Breast epithelium (tissue), 3 donors: ENCODE data around the gene TMEM163.

ENCODE experiments used
- POLR2A ChIP-seq: fragments of 450-650 bp; IDR thresholded peaks from one replicate; pipeline ENCODE4 v1.6.1; 2016; ENCODE audit warnings: antibody characterized with exemption, mild to moderate bottlenecking, moderate library complexity
- TF ChIP-seq, protein P1 (sequence below), 3 donors: fragments of 450-650 bp; IDR thresholded peaks; one replicate each; pipeline ENCODE4 v1.5.1; 2016 to 2017; ENCODE audit warnings: antibody characterized with exemption in 3 of 3, mild to moderate bottlenecking in 3 of 3, moderate library complexity in 3 of 3

DNA sequence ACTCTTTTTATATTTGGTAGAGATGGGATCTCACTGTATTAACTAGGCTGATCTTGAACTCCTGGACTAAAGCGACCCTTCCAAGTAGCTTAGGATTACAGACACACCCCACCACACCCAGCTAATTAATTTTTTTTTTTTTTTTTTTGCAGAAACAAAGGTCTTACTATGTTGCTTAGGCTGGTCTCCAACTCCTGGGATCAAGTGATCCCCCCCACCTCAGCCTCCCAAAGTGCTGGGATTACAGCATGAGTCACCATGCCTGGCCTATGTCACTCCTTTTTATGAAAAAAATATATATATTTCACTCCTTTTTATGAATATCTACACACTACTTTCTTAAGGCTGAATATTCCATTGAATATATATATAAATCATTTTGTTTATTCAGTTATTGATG is 302.2 kb downstream of the TMEM163 start:
- TF ChIP-seq, protein P1, sequence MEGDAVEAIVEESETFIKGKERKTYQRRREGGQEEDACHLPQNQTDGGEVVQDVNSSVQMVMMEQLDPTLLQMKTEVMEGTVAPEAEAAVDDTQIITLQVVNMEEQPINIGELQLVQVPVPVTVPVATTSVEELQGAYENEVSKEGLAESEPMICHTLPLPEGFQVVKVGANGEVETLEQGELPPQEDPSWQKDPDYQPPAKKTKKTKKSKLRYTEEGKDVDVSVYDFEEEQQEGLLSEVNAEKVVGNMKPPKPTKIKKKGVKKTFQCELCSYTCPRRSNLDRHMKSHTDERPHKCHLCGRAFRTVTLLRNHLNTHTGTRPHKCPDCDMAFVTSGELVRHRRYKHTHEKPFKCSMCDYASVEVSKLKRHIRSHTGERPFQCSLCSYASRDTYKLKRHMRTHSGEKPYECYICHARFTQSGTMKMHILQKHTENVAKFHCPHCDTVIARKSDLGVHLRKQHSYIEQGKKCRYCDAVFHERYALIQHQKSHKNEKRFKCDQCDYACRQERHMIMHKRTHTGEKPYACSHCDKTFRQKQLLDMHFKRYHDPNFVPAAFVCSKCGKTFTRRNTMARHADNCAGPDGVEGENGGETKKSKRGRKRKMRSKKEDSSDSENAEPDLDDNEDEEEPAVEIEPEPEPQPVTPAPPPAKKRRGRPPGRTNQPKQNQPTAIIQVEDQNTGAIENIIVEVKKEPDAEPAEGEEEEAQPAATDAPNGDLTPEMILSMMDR (IDR thresholded peaks at IDR 0.05): no peak
- TF ChIP-seq POLR2A: no peak
